ENCODE results near the gene PRICKLE1.
A peak's percentile ranks its signal among the peaks of the same experiment; 100 is the strongest.

Gene PRICKLE1

GRCh38 chr12:42495244-42495643 is 94.3 kb downstream of the PRICKLE1 start:
- no peak for DNase-seq (ENCODE audit: low read depth, low spot score)
- H3K36me3 ChIP-seq (ENCODE audit: control insufficient read depth, insufficient read depth, low read length): no peaks in the 10 kb centered on the region
- no peaks in the 10 kb centered on the region for H3K27me3 ChIP-seq (ENCODE audit: control insufficient read depth, insufficient read depth, low read length)
- H3K4me3 ChIP-seq (ENCODE audit: low read length): no peak overlapping the region
- no peaks in the 10 kb centered on the region for H3K4me1 ChIP-seq (ENCODE audit: control insufficient read depth, insufficient read depth, low read length)
- WGBS (ENCODE audit: insufficient coverage, insufficient read length): no CpG with 5 or more reads among the region's 4 CpGs
- H3K27ac ChIP-seq (ENCODE audit: low read length): no peak overlapping the region
- no peaks in the 10 kb centered on the region for H3K9me3 ChIP-seq (ENCODE audit: control insufficient read depth, insufficient read depth, low read length)

GRCh38 chr12:42492267-42492666 is 97.3 kb downstream of the PRICKLE1 start:
- H3K9me3 ChIP-seq (ENCODE audit: control insufficient read depth, insufficient read depth, low read length): no peaks in the 10 kb centered on the region; the same call in 1 of the 2 replicates
- WGBS (ENCODE audit: insufficient coverage, insufficient read length): no CpG with 5 or more reads among the region's 1 CpG
- no peak for DNase-seq (ENCODE audit: low read depth, low spot score)
- peaks cover 2% of the 10 kb centered on the region; the same call in 1 of the 2 replicates for H3K27me3 ChIP-seq (ENCODE audit: control insufficient read depth, insufficient read depth, low read length)
- H3K27ac ChIP-seq (ENCODE audit: low read length): no peak overlapping the region
- H3K4me3 ChIP-seq (ENCODE audit: low read length): no peak overlapping the region
- H3K4me1 ChIP-seq (ENCODE audit: control insufficient read depth, insufficient read depth, low read length): peaks cover 2% of the 10 kb centered on the region; the same call in 1 of the 2 replicates
- H3K36me3 ChIP-seq (ENCODE audit: control insufficient read depth, insufficient read depth, low read length): no peaks in the 10 kb centered on the region

GRCh38 chr12:42490261-42490842 is 99.2 kb downstream of the PRICKLE1 start:
- Histone ChIP-seq H3K36me3 (ENCODE audit: control insufficient read depth, insufficient read depth, low read length) (no peaks in the 10 kb centered on the region), H3K4me1 (ENCODE audit: control insufficient read depth, insufficient read depth, low read length) (peaks cover 2% of the 10 kb centered on the region; the same call in 1 of the 2 replicates), H3K4me3 (ENCODE audit: low read length) (no peak overlapping the region), H3K27me3 (ENCODE audit: control insufficient read depth, insufficient read depth, low read length) (peaks cover 2% of the 10 kb centered on the region; the same call in 1 of the 2 replicates), H3K27ac (ENCODE audit: low read length) (no peak overlapping the region), H3K9me3 (ENCODE audit: control insufficient read depth, insufficient read depth, low read length) (no peaks in the 10 kb centered on the region; the same call in 1 of the 2 replicates)
- no CpG with 5 or more reads among the region's 5 CpGs for WGBS (ENCODE audit: insufficient coverage, insufficient read length)
- no peak for DNase-seq (ENCODE audit: low read depth, low spot score)

- no CpG with 5 or more reads among the region's 2 CpGs for WGBS (ENCODE audit: insufficient coverage, insufficient read length)
- no peak for DNase-seq (ENCODE audit: low read depth, low spot score)
- no peak overlapping the region for H3K27ac ChIP-seq (ENCODE audit: low read length)
- H3K4me3 ChIP-seq (ENCODE audit: low read length): no peak overlapping the region
- H3K36me3 ChIP-seq (ENCODE audit: control insufficient read depth, insufficient read depth, low read length): no peaks in the 10 kb centered on the region; the same call in 1 of the 2 replicates
- H3K9me3 ChIP-seq (ENCODE audit: control insufficient read depth, insufficient read depth, low read length): no peaks in the 10 kb centered on the region; the same call in 1 of the 2 replicates
- peaks cover 2% of the 10 kb centered on the region; the same call in 1 of the 2 replicates for H3K4me1 ChIP-seq (ENCODE audit: control insufficient read depth, insufficient read depth, low read length)
- peaks cover 2% of the 10 kb centered on the region; the same call in 1 of the 2 replicates for H3K27me3 ChIP-seq (ENCODE audit: control insufficient read depth, insufficient read depth, low read length)
These were observed 103.1 kb downstream of the PRICKLE1 start for GRCh38 chr12:42486407-42486806.

- Histone ChIP-seq H3K4me3 (ENCODE audit: low read length) (no peak overlapping the region), H3K9me3 (ENCODE audit: control insufficient read depth, insufficient read depth, low read length) (no peaks in the 10 kb centered on the region; the same call in 1 of the 2 replicates)
- no CpG with 5 or more reads among the region's 3 CpGs for WGBS (ENCODE audit: insufficient coverage, insufficient read length)
These were observed 103.7 kb downstream of the PRICKLE1 start for GRCh38 chr12:42485823-42486222.

GRCh38 chr12:42484996-42485395 is 104.5 kb downstream of the PRICKLE1 start:
- no CpG with 5 or more reads among the region's 3 CpGs for WGBS (ENCODE audit: insufficient coverage, insufficient read length)
- H3K4me3 ChIP-seq (ENCODE audit: low read length): no peak overlapping the region
- peaks cover 2% of the 10 kb centered on the region; the same call in 1 of the 2 replicates for H3K27me3 ChIP-seq (ENCODE audit: control insufficient read depth, insufficient read depth, low read length)
- no peaks in the 10 kb centered on the region; the same call in none of the 2 replicates for H3K36me3 ChIP-seq (ENCODE audit: control insufficient read depth, insufficient read depth, low read length)
- DNase-seq (ENCODE audit: low read depth, low spot score): no peak
- H3K4me1 ChIP-seq (ENCODE audit: control insufficient read depth, insufficient read depth, low read length): peaks cover 2% of the 10 kb centered on the region; the same call in 1 of the 2 replicates
- H3K9me3 ChIP-seq (ENCODE audit: control insufficient read depth, insufficient read depth, low read length): no peaks in the 10 kb centered on the region; the same call in 1 of the 2 replicates
- H3K27ac ChIP-seq (ENCODE audit: low read length): no peak overlapping the region

More at GRCh38 chr12:42485823-42486222, 103.7 kb downstream of the PRICKLE1 start:
- H3K4me1 ChIP-seq (ENCODE audit: control insufficient read depth, insufficient read depth, low read length): peaks cover 2% of the 10 kb centered on the region; the same call in 1 of the 2 replicates
- DNase-seq (ENCODE audit: low read depth, low spot score): peak; percentile 83
- H3K27ac ChIP-seq (ENCODE audit: low read length): no peak overlapping the region
- H3K36me3 ChIP-seq (ENCODE audit: control insufficient read depth, insufficient read depth, low read length): no peaks in the 10 kb centered on the region; the same call in 1 of the 2 replicates
- H3K27me3 ChIP-seq (ENCODE audit: control insufficient read depth, insufficient read depth, low read length): peaks cover 2% of the 10 kb centered on the region; the same call in 1 of the 2 replicates

- DNase-seq (ENCODE audit: low read depth, low spot score): no peak
- WGBS (ENCODE audit: insufficient coverage, insufficient read length): no CpG with 5 or more reads among the region's 30 CpGs
- Histone ChIP-seq H3K4me3 (ENCODE audit: low read length) (peak overlapping the region; percentile 98), H3K4me1 (ENCODE audit: control insufficient read depth, insufficient read depth, low read length) (peaks cover 3% of the 10 kb centered on the region; the same call in 1 of the 2 replicates), H3K27me3 (ENCODE audit: control insufficient read depth, insufficient read depth, low read length) (peaks cover 2% of the 10 kb centered on the region), H3K9me3 (ENCODE audit: control insufficient read depth, insufficient read depth, low read length) (no peaks in the 10 kb centered on the region; the same call in 1 of the 2 replicates), H3K36me3 (ENCODE audit: control insufficient read depth, insufficient read depth, low read length) (no peaks in the 10 kb centered on the region; the same call in none of the 2 replicates), H3K27ac (ENCODE audit: low read length) (no peak overlapping the region)
These were observed 106.1 kb downstream of the PRICKLE1 start for GRCh38 chr12:42483521-42483790.

- Histone ChIP-seq H3K4me3 (ENCODE audit: low read length) (peak overlapping the region; percentile 98), H3K4me1 (ENCODE audit: control insufficient read depth, insufficient read depth, low read length) (peaks cover 1% of the 10 kb centered on the region; the same call in 1 of the 2 replicates), H3K9me3 (ENCODE audit: control insufficient read depth, insufficient read depth, low read length) (no peaks in the 10 kb centered on the region), H3K27me3 (ENCODE audit: control insufficient read depth, insufficient read depth, low read length) (no peaks in the 10 kb centered on the region; the same call in none of the 2 replicates), H3K36me3 (ENCODE audit: control insufficient read depth, insufficient read depth, low read length) (no peaks in the 10 kb centered on the region; the same call in none of the 2 replicates), H3K27ac (ENCODE audit: low read length) (no peak overlapping the region)
- no peak for DNase-seq (ENCODE audit: low read depth, low spot score)
- no CpG with 5 or more reads among the region's 83 CpGs for WGBS (ENCODE audit: insufficient coverage, insufficient read length)
These were observed 106.6 kb downstream of the PRICKLE1 start for GRCh38 chr12:42482748-42483520.

GRCh38 chr12:42482041-42482747 is 107.4 kb downstream of the PRICKLE1 start:
- H3K27me3 ChIP-seq (ENCODE audit: control insufficient read depth, insufficient read depth, low read length): no peaks in the 10 kb centered on the region; the same call in none of the 2 replicates
- DNase-seq (ENCODE audit: low read depth, low spot score): no peak
- no peaks in the 10 kb centered on the region for H3K9me3 ChIP-seq (ENCODE audit: control insufficient read depth, insufficient read depth, low read length)
- WGBS (ENCODE audit: insufficient coverage, insufficient read length): no CpG with 5 or more reads among the region's 18 CpGs
- peak overlapping the region; percentile 98; the same call in 1 of the 2 replicates for H3K4me3 ChIP-seq (ENCODE audit: low read length)
- H3K4me1 ChIP-seq (ENCODE audit: control insufficient read depth, insufficient read depth, low read length): peaks cover 1% of the 10 kb centered on the region; the same call in 1 of the 2 replicates
- no peak overlapping the region for H3K27ac ChIP-seq (ENCODE audit: low read length)
- no peaks in the 10 kb centered on the region; the same call in none of the 2 replicates for H3K36me3 ChIP-seq (ENCODE audit: control insufficient read depth, insufficient read depth, low read length)

- Histone ChIP-seq H3K36me3 (ENCODE audit: control insufficient read depth, insufficient read depth, low read length) (no peaks in the 10 kb centered on the region; the same call in none of the 2 replicates), H3K27me3 (ENCODE audit: control insufficient read depth, insufficient read depth, low read length) (no peaks in the 10 kb centered on the region; the same call in 1 of the 2 replicates), H3K9me3 (ENCODE audit: control insufficient read depth, insufficient read depth, low read length) (no peaks in the 10 kb centered on the region), H3K4me1 (ENCODE audit: control insufficient read depth, insufficient read depth, low read length) (peaks cover 1% of the 10 kb centered on the region; the same call in 1 of the 2 replicates), H3K4me3 (ENCODE audit: low read length) (no peak overlapping the region), H3K27ac (ENCODE audit: low read length) (no peak overlapping the region)
- DNase-seq (ENCODE audit: low read depth, low spot score): no peak
- no CpG with 5 or more reads among the region's 1 CpG for WGBS (ENCODE audit: insufficient coverage, insufficient read length)
These were observed 108.2 kb downstream of the PRICKLE1 start for GRCh38 chr12:42481368-42481767.

Measured in iPS DF 6.9 (cell line).